ENCODE results near the gene SIAH3. TPM values are rescaled to one million over a fixed set of nuclear protein-coding genes. Genes with fewer than 3 reads are reported as not detected.
A peak's percentile ranks its signal among the peaks of the same experiment; 100 is the strongest.

SIAH3 gene
- total and polyA plus RNA-seq, 2 experiments from 2014 or later: 0.13 to 0.17 TPM

GRCh38 chr13:45808925-45809324 is 42.6 kb downstream of the SIAH3 start (continued):
- no peak for TF ChIP-seq EZH2phosphoT487 (IDR thresholded peaks at IDR 0.05; ENCODE audit: unreplicated experiment)
- no peak for TF ChIP-seq STAT1 (IDR thresholded peaks at IDR 0.05; ENCODE audit: unreplicated experiment)
- no peak for TF ChIP-seq ZNF114 (CRISPR knock-in tag; IDR thresholded peaks at IDR 0.05)
- TF ChIP-seq CREB1 (CRISPR knock-in tag; IDR thresholded peaks at IDR 0.05; ENCODE audit: low read depth): no peak
- no peak for TF ChIP-seq NANOG (IDR thresholded peaks at IDR 0.05; ENCODE audit: borderline replicate concordance)

- Mint-ChIP-seq H3K9me3 (no peaks in the 10 kb centered on the region; the same call in 2 of the 3 replicates), H3K4me3 (no peak overlapping the region), H3K4me1 (peaks cover 1% of the 10 kb centered on the region; the same call in 2 of the 3 replicates), H3K36me3 (ENCODE audit: low read depth) (no peaks in the 10 kb centered on the region), H3K27me3 (ENCODE audit: insufficient read depth, low read depth, poor library complexity) (peaks cover 3% of the 10 kb centered on the region), H3K27ac (0 out of 2 replicates have a peak overlapping the region, but pooled peaks have one; percentile 24)
- ATAC-seq (peak; percentile 79), DNase-seq (ENCODE audit: low spot score) (peak; percentile 74)
- Histone ChIP-seq H3K9me2 (ENCODE audit: insufficient read depth) (no peaks in the 10 kb centered on the region), H3K27me3 (ENCODE audit: insufficient read depth) (no peaks in the 10 kb centered on the region), H3K4me3 (no peak overlapping the region), H3F3A (replicated peaks; ENCODE audit: low read depth) (no peaks in the 10 kb centered on the region), H3K4me2 (no peak overlapping the region), H3K27ac (ENCODE audit: low read depth) (no peak overlapping the region), H3K79me2 (replicated peaks; ENCODE audit: insufficient read depth) (no peaks in the 10 kb centered on the region), H4K20me1 (replicated peaks; ENCODE audit: insufficient read depth) (no peaks in the 10 kb centered on the region), H3K4me1 (ENCODE audit: insufficient read depth) (no peaks in the 10 kb centered on the region), H2AFZ (no peak overlapping the region), H3K36me3 (ENCODE audit: insufficient read depth) (no peaks in the 10 kb centered on the region)
- TF ChIP-seq CTCF (conservative IDR thresholded peaks at IDR 0.05; ENCODE audit: low read depth in 2 of 2) (peak; percentile 72 to 90), POLR2AphosphoS5 (IDR thresholded peaks at IDR 0.05; ENCODE audit: low read depth) (no peak)
Measured at GRCh38 chr13:45807520-45808099, 43.9 kb downstream of the SIAH3 start.

- DNase-seq (ENCODE audit: low spot score) (no peak), ATAC-seq (no peak)
- Histone ChIP-seq H3K4me2 (no peak overlapping the region), H3F3A (replicated peaks; ENCODE audit: low read depth) (no peaks in the 10 kb centered on the region), H3K36me3 (ENCODE audit: insufficient read depth) (no peaks in the 10 kb centered on the region), H3K4me3 (no peak overlapping the region), H3K27ac (ENCODE audit: low read depth) (no peak overlapping the region), H3K27me3 (ENCODE audit: insufficient read depth) (no peaks in the 10 kb centered on the region), H3K4me1 (ENCODE audit: insufficient read depth) (no peaks in the 10 kb centered on the region), H4K20me1 (replicated peaks; ENCODE audit: insufficient read depth) (no peaks in the 10 kb centered on the region), H3K9me2 (ENCODE audit: insufficient read depth) (no peaks in the 10 kb centered on the region), H2AFZ (no peak overlapping the region), H3K79me2 (replicated peaks; ENCODE audit: insufficient read depth) (no peaks in the 10 kb centered on the region)
- Mint-ChIP-seq H3K4me3 (no peak overlapping the region), H3K36me3 (ENCODE audit: low read depth) (no peaks in the 10 kb centered on the region), H3K27me3 (ENCODE audit: insufficient read depth, low read depth, poor library complexity) (peaks cover 2% of the 10 kb centered on the region), H3K9me3 (no peaks in the 10 kb centered on the region), H3K4me1 (no peaks in the 10 kb centered on the region; the same call in 1 of the 3 replicates), H3K27ac (no peak overlapping the region)
- TF ChIP-seq CTCF (conservative IDR thresholded peaks at IDR 0.05; ENCODE audit: low read depth in 2 of 2) (no peak), ETS1 (IDR thresholded peaks at IDR 0.05) (no peak)
Measured at GRCh38 chr13:45800485-45800884, 51.1 kb downstream of the SIAH3 start.

All from GM23338 (cell line).